Stimulated activated CD4-positive, alpha-beta T cell treated with anti-CD3 and anti-CD28 coated beads, Interleukin-4, amount 100 ng/mL, for 24 hours (primary cell): ENCODE data around the gene UBB.
A peak's percentile ranks its signal among the peaks of the same experiment; 100 is the strongest.

Source experiments
- DNase-seq: peaks from one replicate; pipeline ENCODE4 v3.0.0-alpha.2; 2020

Gene UBB

DNA sequence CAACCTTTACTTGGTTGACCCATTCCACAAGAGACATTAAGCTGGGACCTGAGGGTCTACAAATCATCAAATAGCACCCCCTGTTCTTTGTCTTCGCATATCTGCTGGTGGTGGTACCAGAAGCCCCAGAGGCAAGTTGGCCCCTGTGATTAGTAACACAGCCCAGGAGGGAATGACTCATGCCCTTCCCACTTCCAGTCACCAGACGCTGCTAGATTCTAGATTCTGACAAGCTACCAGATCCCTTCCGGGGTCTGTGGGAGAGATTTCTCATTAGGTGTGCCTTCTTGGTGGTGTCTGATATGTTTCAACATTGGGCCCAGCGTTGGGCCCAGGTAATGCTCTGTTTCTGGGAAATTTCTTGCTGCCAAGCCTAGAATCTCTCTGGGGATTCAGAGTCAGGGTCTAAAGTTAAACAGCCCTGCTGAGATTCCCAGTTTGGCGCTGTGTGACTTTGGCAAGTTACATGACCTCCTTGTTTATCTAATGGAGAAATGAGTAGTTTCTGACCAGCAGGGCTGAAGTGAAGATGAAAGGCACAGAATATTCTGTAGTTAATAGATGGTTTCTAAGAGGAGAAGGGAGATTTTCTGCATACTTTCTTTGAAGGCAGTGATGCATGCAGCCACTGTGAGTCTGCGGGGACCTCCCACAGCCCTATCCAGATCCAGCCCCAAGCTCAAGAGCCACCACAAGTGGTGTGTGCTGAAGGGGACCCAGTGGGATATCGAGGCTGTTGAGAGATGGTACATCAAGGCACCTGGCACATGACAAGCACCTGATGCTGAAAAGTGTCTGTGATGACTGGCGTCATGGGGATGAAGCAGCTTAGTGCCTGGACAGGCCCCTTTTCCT, 38.4 kb downstream of the UBB start:
- peak; percentile 80 for DNase-seq

DNA sequence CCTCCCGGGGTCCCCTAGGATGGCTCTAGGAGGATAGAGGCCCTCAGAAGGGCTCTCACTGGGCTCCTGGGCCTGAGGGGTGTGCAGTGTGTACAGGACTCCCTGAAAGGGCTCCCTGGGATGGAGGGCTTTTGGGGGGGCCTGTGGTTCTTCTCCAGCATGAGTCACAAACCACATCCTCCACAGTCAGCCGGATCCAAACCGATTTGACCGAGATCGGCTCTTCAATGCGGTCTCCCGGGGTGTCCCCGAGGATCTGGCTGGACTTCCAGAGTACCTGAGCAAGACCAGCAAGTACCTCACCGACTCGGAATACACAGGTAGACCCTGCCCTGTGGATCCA, 39.0 kb downstream of the UBB start:
- peak; percentile 54 for DNase-seq

DNA sequence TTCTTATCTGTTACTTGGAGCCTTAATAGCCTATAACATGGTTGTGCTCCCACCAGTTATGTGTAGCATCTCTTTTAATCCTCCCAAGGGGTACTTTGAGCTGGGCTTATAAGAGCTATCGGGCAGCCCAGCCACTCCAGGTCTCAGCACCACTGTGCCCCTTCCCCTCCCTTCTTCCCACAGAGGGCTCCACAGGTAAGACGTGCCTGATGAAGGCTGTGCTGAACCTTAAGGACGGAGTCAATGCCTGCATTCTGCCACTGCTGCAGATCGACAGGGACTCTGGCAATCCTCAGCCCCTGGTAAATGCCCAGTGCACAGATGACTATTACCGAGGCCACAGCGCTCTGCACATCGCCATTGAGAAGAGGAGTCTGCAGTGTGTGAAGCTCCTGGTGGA, 41.5 kb downstream of the UBB start:
- DNase-seq, result no peak

DNA sequence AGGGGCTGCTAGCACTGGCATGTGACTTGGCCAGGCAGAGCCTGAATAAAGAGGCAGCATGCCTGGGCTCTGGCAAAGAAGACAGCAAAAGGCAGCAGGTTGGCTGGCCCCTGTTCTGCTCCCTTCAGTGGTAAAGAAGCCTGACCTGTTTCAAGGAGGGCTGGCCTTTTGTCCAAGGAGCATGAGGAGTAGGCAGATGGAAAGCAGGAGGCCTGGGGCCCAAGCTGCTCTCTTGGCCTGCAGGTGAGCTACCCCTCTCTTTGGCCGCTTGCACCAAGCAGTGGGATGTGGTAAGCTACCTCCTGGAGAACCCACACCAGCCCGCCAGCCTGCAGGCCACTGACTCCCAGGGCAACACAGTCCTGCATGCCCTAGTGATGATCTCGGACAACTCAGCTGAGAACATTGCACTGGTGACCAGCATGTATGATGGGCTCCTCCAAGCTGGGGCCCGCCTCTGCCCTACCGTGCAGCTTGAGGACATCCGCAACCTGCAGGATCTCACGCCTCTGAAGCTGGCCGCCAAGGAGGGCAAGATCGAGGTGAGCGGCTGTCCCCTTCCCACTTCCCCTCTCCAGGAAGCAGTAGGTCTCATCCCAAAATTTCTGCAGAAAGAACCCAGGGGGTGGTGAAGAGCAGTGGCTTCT, 42.5 kb downstream of the UBB start:
- DNase-seq, result no peak

- no peak for DNase-seq
Measured at GRCh38 chr17:16425202-16425601, 44.3 kb downstream of the UBB start.

GRCh38 chr17:16425698-16426659, 45.1 kb downstream of the UBB start:
- DNase-seq, result no peak

- no peak for DNase-seq
Measured at GRCh38 chr17:16427020-16427419, 46.1 kb downstream of the UBB start.

GRCh38 chr17:16428098-16428882, 47.4 kb downstream of the UBB start:
- DNase-seq, result peak; percentile 65

GRCh38 chr17:16429083-16429482, 48.2 kb downstream of the UBB start:
- no peak for DNase-seq

DNA sequence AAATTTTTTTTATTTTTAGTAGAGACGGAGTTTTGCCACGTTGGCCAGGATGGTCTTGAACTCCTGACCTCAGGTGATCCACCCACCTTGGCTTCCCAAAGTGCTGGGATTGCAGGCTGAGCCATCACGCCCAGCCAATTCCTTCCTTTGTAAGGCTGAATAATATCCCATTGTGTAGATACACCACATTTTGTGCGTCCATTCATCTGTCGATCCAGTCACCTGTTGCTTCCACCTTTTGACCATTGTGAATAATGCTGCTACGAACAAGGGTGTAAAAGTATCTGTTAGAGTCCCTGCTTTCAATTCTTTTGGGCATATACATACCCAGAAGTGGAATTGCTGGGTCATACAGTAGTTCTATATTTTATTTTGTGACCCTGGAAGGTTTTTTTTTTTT, 49.8 kb downstream of the UBB start:
- no peak for DNase-seq

DNA sequence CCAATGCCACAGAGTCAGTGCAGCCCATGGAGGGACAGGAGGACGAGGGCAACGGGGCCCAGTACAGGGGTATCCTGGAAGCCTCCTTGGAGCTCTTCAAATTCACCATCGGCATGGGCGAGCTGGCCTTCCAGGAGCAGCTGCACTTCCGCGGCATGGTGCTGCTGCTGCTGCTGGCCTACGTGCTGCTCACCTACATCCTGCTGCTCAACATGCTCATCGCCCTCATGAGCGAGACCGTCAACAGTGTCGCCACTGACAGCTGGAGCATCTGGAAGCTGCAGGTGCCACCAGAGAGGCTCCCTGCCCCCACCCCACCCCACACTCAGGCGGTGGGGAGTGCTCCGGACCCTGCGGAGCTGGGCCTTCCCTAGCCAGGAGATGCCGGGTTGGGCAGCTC, 51.1 kb downstream of the UBB start:
- no peak for DNase-seq
